ENCODE results near the gene HABP4. TPM values are rescaled to one million over a fixed set of nuclear protein-coding genes. Genes with fewer than 3 reads are reported as not detected.

Gene HABP4
- total and polyA plus RNA-seq, 3 donors from 2014 or later = 30.6 to 67.2 (median 46.9) TPM

DNA sequence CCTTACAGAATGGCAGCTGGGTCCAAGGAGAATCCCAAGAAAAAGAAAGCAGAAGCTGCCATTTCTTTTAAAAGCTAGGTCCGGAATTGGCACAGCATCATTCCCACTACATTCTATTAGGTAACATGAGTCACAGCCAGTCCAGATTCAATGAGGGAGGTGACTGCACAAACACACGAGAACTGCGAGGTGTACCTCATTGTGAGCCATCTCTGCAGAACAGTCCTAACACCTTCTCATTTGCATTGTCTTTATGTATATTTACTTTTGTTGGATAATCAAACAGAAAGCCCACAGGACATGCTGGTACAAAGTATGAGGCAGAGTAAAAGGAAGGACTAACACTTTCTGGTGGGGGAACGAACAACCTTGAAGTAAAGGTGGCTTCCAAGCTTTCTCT lies 14.6 kb upstream of the HABP4 start:
- WGBS, 2 donors = 90 to 100% methylated on average over 4 of the region's 4 CpGs
- H3K4me1 ChIP-seq = no peaks in the 10 kb centered on the region

DNA sequence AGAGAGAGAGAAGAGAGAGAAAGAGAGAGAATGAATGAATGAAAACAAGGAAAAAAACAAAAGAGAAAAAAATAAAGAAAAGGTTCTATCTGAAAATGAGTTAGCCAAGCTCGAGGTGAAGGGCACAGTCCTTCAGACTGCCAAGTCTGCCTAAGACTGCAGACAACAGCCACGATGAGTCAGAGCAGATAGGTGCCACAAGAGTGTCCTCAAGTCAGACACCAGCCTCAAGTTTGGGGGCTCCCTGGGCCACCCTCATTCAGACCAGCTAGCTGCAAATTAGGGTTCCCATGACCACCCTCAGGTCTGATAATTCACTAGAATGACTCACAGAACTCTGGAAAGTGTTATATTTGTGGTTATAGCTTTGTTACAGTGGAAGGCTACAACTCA lies 13.9 kb upstream of the HABP4 start:
- Histone ChIP-seq H3K4me3 (no peak overlapping the region), H3K27ac (no peak overlapping the region), H3K4me1 (no peaks in the 10 kb centered on the region), H3K36me3 (ENCODE audit: low read depth, missing control alignments) (no peaks in the 10 kb centered on the region), H3K27me3 (no peaks in the 10 kb centered on the region), H3K9me3 (no peaks in the 10 kb centered on the region)
- TF ChIP-seq, protein P1, sequence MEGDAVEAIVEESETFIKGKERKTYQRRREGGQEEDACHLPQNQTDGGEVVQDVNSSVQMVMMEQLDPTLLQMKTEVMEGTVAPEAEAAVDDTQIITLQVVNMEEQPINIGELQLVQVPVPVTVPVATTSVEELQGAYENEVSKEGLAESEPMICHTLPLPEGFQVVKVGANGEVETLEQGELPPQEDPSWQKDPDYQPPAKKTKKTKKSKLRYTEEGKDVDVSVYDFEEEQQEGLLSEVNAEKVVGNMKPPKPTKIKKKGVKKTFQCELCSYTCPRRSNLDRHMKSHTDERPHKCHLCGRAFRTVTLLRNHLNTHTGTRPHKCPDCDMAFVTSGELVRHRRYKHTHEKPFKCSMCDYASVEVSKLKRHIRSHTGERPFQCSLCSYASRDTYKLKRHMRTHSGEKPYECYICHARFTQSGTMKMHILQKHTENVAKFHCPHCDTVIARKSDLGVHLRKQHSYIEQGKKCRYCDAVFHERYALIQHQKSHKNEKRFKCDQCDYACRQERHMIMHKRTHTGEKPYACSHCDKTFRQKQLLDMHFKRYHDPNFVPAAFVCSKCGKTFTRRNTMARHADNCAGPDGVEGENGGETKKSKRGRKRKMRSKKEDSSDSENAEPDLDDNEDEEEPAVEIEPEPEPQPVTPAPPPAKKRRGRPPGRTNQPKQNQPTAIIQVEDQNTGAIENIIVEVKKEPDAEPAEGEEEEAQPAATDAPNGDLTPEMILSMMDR (IDR thresholded peaks at IDR 0.05) = no peak
- no peak for DNase-seq
- intact Hi-C loops (cut with DNase I; ENCODE audit: low total_unique reads) = no loop called here
- WGBS, 2 donors = 75 to 81% methylated on average over 2 of the region's 2 CpGs

More for the DNA sequence above, 14.6 kb upstream of the HABP4 start:
- Histone ChIP-seq H3K27me3 (no peaks in the 10 kb centered on the region), H3K9me3 (no peaks in the 10 kb centered on the region), H3K4me3 (no peak overlapping the region), H3K36me3 (ENCODE audit: low read depth, missing control alignments) (no peaks in the 10 kb centered on the region), H3K27ac (no peak overlapping the region)
- intact Hi-C loops (cut with DNase I; ENCODE audit: low total_unique reads) = no loop called here
- no peak for TF ChIP-seq POLR2A (IDR thresholded peaks at IDR 0.05)
- TF ChIP-seq, protein P1 (IDR thresholded peaks at IDR 0.05) = no peak
- DNase-seq = no peak

DNA sequence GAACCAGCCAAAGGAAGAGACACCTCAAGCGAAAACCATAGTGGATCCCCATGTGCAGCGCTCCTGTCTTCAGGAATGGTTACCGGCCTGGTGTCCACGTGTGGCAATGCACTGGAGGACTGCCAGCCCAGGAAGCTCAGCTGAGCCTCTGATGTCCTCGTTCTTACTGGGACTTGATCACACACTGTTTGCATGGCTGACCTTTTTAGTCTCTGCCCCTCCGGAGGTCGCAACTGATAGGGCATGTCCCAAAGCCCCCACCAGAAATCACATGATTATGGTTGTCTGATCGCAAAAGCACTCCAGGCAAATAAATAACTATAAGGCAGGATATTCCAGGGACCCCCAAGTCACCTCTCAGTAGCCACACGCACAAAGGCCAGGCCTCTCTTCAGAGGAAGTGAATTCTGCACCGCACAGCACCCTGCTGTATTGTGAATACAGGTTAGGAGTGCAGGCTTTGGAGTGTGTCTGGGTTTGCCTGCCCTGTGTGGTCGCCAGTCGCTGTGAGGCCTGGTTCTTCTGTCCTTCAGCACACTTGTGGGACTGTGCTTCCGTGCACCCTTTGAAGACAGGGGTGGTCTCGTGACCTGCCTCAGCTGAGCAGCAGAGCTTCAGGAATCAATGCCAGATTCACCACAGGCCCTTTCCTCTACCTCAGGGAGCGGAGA lies 13.4 kb upstream of the HABP4 start:
- 87 to 90% methylated on average over 12 to 15 of the region's 15 CpGs for WGBS, 2 donors
- Histone ChIP-seq H3K27me3 (no peaks in the 10 kb centered on the region), H3K4me1 (no peaks in the 10 kb centered on the region), H3K4me3 (no peak overlapping the region), H3K36me3 (ENCODE audit: low read depth, missing control alignments) (no peaks in the 10 kb centered on the region), H3K9me3 (no peaks in the 10 kb centered on the region), H3K27ac (no peak overlapping the region)
- TF ChIP-seq, protein P1 (IDR thresholded peaks at IDR 0.05) = no peak
- no peak for TF ChIP-seq POLR2A (IDR thresholded peaks at IDR 0.05)
- intact Hi-C loops (cut with DNase I; ENCODE audit: low total_unique reads) = no loop called here
- DNase-seq = no peak

DNA sequence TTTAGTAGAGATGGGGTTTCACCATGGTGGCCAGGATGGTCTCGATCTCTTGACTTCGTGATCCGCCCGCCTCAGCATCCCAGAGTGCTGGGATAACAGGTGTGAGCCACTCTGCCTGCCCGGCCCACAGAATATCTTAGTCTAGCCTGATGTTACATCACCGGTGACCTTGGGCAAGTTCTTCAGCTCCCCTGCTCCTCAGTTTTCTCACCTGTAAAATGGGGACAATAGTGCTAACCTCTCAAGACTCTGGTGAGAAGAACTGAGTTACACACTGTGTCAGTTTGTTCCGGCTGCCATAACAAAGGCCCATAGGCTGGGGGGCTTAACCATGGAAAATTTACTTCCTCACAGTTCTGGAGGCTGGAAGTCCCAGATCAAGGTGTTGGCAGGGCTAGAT lies 12.5 kb upstream of the HABP4 start:
- no peak for TF ChIP-seq POLR2A (IDR thresholded peaks at IDR 0.05)
- WGBS, 2 donors = 89 to 99% methylated on average over 3 to 7 of the region's 7 CpGs
- Histone ChIP-seq H3K9me3 (no peaks in the 10 kb centered on the region), H3K27me3 (no peaks in the 10 kb centered on the region), H3K4me1 (no peaks in the 10 kb centered on the region), H3K36me3 (ENCODE audit: low read depth, missing control alignments) (no peaks in the 10 kb centered on the region), H3K4me3 (no peak overlapping the region), H3K27ac (no peak overlapping the region)
- intact Hi-C loops (cut with DNase I; ENCODE audit: low total_unique reads) = no loop called here
- DNase-seq = no peak

DNA sequence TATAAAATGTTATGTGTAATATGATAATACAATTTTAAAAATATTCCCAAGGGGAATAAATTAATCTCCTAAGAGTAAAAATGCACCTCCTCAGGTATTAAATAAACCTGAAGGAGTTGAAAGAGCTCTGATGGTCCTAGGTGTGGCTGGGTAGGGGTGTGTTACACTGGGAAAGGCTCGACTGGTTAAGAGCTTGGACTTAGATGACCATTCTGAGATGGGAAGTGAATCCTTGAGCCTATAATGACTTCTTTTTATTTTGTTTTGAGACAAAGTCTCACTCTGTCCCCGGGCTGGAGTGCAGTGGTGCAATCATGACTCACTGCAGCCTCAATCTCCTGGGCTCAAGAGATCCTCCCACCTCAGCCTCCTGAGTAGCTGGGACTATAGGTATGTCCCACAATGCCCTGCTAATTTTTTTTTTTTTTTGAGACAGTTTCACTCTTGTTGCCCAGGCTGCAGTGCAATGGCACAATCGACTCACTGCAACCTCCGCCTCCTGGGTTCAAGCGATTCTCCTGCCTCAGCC lies 9.2 kb upstream of the HABP4 start:
- H3K4me1 ChIP-seq = no peaks in the 10 kb centered on the region
- DNase-seq = no peak
- intact Hi-C loops (cut with DNase I; ENCODE audit: low total_unique reads) = no loop called here
- no peaks in the 10 kb centered on the region for H3K36me3 ChIP-seq (ENCODE audit: low read depth, missing control alignments)
- WGBS, 2 donors = 91 to 96% methylated on average over 5 of the region's 5 CpGs
- H3K9me3 ChIP-seq = no peaks in the 10 kb centered on the region
- no peak overlapping the region for H3K27ac ChIP-seq
- no peak overlapping the region for H3K4me3 ChIP-seq
- H3K27me3 ChIP-seq = no peaks in the 10 kb centered on the region
- TF ChIP-seq, protein P1 (IDR thresholded peaks at IDR 0.05) = no peak
- TF ChIP-seq POLR2A (IDR thresholded peaks at IDR 0.05) = no peak
